ENCODE data around the gene CTNND2.

CTNND2 gene

DNA sequence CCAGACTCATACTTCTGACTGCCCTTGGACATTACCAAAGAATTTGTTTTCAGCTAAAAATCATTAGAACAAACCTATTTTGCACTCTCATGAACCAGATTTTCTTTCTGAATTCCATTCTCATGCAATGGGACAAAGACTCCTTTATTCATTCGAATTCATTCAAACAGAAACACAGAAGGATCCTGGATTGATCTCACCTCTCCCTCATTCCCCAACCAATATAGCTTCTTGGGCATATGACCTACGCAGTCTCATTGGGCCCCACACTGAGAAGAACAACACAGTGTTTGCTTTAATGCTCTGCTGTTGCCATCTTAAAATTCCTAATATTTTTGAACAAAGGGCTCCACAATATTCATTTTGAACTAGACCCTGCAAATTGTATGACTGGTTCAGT, 392.4 kb downstream of the CTNND2 start:
- no peak for DNase-seq

DNA sequence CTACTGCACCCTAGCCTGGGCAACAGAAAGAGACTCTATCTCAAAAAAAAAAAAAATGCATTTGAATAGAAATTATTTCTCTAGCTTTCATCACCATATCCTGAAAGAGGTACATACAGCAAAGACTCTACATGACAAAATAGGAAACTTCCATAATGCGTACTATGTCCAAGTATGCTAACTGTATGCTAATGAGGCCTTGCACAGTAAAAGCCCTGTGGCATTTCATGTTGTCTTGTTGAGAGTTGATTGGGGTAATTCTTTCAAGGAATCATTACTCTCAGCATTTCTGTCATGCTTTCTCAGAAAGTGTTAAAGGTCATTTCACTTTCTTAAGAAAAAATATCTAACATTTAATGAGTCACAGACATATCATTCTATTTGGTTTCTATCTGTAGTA, 393.4 kb downstream of the CTNND2 start:
- no peak for DNase-seq

DNA sequence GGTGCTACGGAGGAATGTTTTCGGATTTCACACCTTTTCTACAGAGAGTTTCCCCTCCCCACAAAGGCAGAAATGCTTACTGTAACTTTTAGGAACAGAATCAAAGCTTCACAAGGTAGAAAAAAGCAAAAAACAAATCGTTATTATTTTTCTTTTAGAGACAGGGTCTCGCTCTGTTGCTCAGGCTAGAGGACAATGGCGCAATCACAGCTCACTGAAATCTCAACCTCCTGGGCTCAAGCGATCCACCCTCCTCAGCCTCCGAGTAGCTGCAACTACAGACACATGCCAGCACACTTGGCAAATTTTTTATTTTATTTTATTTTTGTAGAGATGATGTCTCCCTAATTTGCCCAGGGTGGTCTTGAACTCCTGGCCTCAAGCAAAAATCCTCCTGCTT, 394.5 kb downstream of the CTNND2 start:
- no peak for DNase-seq

DNA sequence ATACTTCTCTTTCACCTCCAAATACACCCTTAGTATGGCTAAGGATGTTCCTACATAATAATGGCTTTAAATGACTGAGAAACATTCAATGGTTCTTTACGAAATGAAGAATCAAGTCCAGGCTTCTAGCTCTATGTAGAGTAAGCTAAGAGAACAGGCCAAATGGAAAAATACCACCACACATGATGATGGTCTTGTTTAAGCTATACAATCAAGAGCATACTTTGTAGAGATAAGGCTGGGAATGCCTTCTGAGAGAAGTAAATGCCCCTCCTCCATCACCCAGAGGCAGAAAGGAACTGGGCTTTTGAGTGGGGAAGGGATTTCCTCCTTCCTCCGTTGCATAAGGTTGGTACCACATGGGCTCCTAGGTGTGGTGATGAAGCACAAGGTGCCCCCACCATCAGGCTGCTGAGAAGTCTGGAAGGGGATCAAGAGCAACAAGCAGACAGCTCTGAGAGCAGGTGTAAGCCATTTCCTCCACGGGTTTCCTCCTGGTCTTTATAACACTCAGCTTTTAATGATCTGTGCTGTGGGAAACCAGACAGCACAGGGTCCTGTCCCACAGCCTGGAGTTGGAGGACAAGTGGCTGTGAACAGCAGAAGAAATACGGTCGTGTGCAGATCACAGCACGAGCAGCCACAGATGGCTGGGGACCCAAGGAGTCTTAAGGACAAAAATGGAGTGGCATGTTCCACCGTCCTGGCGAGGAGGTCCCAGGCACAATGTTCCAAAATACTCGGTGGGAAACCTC, 396.9 kb downstream of the CTNND2 start:
- no peak for DNase-seq

DNA sequence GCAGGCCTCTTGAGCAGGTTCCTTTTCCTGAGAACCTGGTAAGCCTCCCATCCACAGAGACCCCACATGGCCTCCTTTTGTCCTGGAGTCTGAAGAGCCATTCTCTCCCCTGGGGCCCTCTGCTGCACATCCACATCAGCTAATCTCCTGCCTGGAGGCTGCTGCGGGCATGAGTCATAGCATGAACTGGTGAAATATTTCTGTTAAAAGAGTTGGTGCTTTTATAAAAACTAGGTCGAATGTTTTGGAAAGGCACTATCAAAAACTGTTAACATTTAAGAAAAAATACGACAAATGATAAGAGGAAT, 399.4 kb downstream of the CTNND2 start:
- peak; percentile 80 for DNase-seq

DNA sequence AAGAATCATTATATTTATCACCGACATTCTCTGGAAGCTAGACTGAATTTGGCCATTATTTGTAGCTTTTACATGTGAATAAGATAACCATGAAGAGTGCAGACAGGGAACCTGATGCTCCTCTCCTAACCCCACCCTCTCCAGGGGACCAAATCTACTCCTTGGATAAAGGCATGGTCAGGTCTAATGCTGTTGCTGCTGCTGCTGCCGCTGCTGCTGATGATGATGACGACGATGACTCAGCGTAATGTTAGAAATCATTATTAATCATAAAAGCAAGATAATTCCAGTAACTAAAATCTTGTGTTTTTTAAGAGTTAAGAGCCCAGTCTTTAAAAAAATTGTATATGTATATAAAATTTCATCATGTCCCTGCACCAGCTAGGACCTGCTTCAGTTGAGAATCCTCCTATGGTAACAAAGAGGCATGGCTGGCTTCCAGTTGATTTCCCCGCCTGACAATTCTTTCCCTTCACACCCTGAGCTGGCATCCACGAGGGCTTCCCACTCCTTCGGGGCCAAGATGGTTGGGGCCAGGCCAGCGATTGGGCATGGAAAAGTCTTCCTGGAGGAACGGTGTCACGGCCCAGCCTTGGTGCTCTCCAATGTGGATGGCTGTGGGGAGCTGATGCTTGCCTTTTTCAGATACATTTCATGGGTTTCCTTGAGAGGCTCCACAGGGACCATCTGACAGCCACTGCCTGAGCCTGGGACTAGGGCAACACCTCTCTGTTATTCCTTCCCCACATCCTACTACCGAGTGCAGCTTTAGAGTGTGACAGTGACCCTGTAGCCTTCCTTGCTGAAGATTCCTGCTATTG, 400.0 kb downstream of the CTNND2 start:
- DNase-seq: no peak

DNA sequence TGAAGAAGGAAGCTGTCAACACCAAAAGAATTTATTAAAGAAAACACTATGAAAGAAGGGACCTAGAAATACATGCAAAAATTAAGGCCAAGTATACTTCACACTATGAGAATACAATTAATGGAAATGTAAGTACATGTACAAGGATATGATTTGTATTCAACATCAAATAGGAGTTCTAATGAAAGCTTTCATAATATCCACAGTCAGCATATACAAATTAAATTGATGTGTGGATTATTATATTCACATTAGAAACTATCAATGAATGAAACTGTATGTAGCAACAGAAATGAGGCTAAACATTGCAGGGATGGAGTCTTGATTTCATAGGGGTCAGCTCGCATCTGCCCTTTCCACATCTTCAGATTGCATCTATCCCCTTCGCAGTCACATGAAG, 401.5 kb downstream of the CTNND2 start:
- no peak for DNase-seq

DNA sequence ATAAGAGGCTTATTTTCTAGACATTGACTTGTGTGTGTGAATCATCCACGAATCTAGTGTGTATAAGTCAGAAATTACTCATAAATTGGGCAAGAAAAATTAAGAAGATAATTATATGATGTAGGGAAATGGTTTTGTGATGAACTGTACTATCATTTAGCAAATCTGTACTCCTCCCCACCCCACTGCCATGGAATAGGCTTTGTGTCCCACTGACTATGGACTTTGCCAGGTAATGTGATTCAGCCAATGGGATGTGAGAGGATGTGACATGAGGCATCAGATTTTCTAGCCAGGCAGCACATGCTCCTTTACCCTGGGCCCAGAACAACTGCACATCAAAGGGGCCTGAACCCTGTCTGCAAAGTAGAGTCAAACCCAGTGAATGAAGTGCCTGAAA, 406.6 kb downstream of the CTNND2 start:
- no peak for DNase-seq

DNA sequence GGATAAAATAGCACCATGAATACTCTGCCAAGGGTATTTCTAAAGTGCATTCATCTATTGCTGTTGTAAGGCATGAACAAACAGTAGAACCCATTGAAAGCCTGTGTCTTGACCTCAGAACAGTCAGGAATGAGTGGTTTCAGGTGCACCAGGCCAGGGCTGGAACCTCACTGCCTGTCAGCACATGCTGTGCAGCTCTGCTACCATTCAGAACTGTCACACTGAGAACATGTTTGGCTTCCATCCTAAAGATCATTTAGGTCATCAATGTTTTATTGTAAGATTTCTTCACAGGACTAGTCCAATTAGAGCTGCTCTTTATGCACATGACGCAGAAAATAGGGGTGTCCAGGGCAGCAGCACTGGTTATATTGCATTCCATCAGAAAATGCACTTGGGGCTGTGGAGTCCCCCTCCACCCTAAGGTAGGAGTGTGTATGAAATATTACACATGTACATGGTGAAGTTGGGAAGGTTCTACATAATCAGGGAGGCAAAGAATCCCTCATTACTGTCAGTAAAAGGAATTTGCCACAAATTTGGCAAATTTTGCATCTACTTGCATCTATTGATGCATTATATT, 408.0 kb downstream of the CTNND2 start:
- DNase-seq: no peak

DNA sequence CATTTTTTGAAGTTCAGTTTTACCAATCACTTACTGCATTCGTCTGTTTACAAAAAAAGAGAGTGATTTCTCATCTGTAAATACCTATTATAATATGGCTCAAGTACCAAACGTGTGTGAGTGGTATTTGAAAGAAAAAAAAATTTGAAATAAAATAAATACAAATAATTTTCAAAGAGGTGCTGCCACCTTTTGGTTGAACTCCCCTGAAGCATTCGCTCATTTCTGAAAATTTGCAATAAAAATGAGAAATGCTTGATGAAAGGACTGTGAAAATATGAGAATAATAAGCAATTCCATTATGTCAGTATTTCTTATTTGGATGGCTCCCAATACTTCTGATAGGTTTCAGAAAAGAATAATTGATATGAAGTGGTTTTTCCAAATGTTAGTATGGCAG, 409.9 kb downstream of the CTNND2 start:
- peak; percentile 8 for DNase-seq

DNA sequence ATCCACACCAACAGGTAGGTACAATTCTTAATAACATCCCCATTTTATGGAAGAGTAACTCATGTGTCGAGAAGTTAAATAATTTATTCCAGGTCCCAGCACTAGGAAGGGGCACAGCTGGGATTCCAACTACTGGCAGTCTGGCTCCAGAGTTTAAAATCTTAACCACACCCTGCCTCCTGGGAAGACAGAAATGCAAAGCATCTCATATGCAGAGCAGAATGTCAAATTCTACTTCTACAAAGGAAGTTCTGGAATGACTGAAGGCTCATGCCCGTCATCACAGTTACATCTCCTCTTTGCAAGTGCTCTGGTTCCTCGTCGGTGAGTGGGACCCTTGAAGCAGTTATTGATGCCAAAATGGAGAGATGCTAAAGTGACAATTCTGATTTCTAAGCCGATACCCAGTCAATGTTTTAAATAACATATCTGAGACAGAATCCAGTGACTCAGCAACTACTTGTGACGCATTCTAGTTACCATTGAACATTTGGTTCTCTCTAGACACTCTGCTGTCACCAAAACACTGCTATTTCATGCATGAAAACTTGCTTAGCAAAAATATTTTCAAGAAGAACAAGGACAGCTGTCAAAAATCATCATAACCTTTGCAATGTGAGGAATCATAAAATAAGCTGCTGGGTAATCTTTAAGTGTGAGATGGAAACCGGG, 412.7 kb downstream of the CTNND2 start:
- DNase-seq: peak; percentile 68

DNA sequence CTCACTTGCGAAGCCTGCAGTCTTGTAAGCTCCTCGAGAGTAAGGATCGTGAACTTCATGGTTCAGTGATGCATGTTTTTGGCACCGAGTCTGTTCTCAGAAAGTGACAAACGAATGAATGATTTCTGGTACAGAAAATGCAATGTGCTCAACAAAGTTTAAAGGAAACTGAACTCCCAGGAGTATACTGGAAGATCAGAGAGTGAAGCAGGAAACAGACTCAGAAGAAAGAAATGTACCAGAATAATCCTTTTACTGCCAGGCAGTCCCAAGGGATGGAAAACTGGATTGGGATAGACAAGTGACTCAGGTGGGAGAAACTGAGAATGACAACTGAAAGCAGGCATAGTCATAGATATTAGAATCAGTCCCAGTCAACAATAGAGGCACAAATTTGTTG, 420.6 kb downstream of the CTNND2 start:
- DNase-seq: peak; percentile 91

DNA sequence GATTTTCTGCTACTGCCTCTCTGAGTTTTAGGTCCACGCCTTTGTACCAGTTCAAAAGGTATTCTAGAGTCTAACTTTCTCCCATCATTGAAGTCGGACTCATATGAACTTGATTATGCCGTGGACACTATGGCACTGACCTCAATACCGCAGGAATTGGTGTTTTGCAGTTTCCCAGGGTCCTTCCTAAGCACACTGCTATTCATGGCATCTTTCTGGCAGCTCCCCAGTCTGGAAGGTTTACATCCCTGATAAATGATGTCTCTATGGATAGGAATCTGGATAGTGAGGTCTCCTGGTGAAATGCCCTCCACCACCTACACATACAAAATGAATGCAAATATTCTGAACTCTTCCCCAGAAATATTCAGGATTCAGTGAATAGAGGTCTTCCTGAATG, 422.2 kb downstream of the CTNND2 start:
- DNase-seq: peak; percentile 76

DNA sequence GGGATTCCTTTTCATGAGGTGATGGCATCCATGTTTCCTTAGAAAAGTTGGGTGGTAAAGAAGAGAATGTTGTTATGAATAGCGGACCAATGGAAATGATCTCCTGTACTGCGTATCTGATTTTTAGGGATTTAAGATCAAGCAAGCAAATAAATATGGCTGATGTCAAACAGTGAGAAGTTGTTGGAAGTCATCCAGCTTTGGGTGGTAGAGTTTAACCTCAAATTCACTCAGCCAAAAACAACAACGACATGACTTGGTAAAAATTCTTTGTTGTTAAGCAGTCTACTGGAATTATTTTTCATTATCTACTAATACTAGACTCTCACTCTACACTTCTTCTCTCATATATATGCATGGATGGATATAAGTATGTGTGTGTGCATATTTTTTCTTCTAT, 426.5 kb downstream of the CTNND2 start:
- peak; percentile 73 for DNase-seq

DNA sequence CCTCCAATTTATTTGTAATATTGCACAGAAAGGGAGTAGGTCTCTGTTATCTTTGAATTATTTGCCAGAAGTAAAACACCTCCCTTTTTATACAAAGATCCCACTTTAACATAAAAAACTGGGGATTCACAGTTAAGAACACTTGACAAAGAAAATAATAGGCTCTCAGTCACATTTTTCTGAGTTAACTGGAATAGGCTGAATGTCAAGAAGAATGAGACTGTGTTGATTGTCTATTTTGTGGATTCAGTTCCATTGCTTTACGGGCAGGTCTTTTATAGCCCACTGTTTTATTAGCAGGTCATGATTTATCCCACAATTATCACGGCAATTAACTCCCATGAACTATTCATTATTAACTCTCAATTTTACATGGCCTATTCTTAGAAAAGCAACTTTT, 427.4 kb downstream of the CTNND2 start:
- no peak for DNase-seq

DNA sequence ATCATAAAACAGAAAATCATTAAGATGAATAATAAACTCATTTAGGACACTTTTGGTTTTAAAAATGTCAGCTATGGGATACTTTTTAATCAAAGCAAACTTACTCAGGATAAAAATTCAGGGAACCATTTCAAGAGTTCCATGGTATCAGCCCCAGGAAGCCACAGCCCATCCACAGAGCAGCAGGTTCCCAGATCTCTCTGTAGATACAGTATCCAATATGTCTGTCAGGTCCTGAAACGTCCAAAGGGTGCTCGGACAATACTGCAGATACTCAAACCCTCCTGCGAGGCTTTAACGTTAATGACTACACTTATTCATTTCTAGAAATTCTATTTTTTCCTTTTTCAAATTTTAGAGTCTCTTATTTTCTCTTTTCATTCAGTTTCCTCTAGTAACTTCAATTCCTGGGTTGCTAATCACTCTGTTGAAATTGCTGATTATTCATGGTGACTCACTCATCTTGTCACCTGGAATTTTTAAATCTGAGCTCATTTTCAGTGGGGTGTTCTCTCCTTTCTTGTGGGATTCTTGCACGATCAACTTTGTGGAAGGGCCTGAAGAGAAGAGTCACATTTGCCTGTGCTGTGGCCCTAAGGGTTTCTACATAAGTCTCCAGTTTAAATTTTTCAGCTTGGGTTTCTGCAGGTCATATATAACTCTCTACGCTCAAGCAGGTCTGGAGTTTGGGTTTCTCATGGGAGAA, 435.8 kb downstream of the CTNND2 start:
- DNase-seq: peak; percentile 36

DNA sequence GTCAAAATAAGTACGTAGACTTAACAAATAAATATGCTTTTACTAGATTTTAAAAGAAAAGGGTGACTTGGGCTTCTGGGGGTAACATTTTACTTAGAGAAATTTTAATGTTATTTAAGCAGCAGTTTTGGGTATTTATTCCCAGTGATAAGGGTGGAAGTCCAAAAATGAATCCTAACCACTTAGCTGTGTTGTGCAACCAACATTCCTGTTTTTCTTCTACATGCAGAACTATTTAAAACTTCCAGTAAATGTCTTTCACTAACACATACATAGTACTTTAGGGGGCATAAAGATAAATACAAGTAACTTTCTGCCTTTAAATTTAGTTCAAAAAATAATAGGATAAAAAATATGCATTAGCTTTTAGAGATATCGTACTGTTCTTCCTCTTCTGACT, 436.7 kb downstream of the CTNND2 start:
- peak; percentile 41 for DNase-seq

DNA sequence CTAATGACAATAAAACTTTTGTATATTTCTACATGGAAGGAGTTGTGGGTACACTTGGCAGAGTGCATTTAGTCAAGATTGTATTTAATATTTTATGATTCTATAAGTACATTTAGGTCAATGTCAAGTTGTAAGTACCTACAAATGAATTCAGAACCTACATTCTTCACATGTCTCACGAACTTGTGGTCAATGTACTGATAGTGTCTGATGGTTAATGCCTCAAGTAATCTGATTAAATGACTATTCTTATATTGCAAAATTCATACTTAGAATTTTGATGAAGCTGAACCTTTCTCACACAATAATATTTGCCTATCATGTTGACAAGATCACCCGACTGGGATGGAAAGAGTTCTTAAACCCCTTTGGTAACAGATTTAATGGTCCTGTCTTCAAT, 444.5 kb downstream of the CTNND2 start:
- DNase-seq: no peak

DNA sequence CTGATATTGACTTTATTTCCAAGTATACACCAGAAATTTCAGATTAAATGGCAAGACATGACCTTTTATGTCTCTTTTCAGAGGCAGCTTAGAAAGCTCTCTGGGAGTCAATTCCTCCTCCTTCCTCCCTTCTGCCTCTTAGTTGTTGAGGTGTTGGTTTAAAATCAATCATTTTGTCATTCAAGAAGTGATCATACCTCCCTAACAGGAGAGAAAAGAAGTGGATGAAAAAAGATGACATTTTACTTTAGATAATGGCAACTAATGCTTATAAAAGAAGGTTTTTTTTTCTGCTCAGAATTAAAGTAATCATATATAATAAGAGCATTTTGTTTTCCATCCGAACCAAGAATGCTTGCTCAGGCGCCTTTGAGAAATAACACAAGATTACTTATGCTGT, 448.7 kb downstream of the CTNND2 start:
- DNase-seq: no peak

DNA sequence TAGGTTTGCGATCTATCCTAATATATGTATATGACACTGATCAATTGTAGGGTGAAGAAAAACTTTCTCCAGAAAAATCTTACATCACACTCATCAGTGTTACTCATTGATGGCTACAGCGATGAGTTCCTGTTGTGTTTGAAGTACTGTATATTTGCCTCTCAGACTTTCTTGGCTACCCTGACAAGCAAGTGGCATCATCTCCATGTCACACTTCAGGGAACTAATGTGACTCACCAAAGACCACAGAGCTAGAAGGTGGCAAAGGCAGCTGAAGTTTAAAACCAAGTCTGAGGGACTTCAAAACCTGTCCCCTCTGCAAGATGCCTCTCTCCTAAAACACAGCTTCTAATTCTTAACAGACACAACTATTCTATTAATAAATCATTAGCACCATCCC, 451.4 kb downstream of the CTNND2 start:
- DNase-seq: peak; percentile 5

DNA sequence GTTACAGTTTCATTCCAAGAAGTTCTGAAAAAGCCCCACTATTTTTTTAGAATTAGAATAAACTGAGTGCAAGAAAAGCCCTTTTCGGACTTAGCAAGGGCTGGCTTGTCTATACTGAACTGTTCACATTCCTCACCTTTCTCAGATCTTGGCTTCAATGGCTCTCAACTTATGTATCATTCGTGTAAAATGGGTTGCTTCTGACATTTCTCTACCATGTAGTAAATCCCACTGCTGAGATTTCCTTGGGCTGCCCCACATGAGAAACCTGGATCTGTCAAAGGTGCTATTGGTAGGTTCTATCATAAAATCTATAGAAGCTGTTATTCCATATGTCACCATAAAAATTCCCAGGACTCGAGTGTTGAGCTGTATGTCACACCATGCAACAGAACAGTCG, 454.3 kb downstream of the CTNND2 start:
- no peak for DNase-seq

DNA sequence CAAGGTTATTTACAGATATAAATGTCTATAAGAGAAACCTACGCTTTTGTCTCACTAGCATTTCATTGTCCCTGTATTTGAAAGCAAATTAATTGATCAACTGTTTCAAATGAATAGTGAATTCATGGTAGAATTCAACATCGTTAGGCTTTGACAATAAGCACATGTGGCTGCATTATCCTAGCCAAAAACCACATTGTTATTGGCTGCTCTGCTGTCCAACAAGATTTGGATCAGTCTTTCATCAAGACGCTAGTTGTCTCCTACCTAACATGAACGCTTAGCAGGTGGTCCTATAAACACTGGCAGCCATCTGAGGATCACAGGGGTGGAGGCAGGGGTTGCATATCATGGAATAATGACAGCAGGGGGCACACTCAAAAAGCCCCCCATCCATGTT, 455.0 kb downstream of the CTNND2 start:
- no peak for DNase-seq

DNA sequence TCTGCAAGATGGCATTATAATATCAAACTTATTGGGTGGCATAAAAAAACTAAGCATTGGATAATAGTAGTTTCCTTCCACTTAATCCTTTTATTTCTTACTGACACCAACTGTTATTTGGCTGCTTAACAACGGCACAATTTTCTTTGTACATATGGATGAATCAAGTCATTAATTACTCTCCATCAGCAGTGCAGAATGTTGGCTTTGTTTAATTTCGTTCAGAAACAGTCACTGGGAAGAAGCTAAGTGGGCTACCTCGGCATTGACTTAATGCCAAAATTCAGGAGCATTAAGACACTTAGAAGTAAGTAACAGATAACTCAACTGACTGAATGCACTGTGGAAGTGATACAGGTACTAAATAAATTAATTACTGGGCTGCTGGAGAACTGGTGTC, 460.4 kb downstream of the CTNND2 start:
- DNase-seq: no peak

Measured in fibroblast of skin of back (primary cell).